WTC11 (cell line): ENCODE data around the gene NCBP3. TPM values are rescaled to one million over a fixed set of nuclear protein-coding genes. Genes with fewer than 3 reads are reported as not detected.

Source experiments
- ATAC-seq: fragments of 200-7000 bp; cut with Tn5 transposase; 2 replicates; pipeline ENCODE4 v1.10.0; 2021; ENCODE audit warnings: mild to moderate bottlenecking, moderate library complexity
- CTCF ChIA-PET: fragments of 300-600 bp; sonication (Branson Sonifier 250); formaldehyde crosslinking; loops from one replicate; lab custom pipeline; 2021; ENCODE audit warnings: antibody characterized with exemption; lab: Charles Lee
- POLR2A ChIA-PET: fragments of 350-600 bp; sonication (Branson Sonifier 250); formaldehyde crosslinking; loops from one replicate; lab custom pipeline; 2021; ENCODE audit warnings: antibody characterized with exemption; lab: Charles Lee
- DNase-seq: peaks from one replicate; pipeline ENCODE4 v3.0.0; 2021; ENCODE audit warnings: low spot score
- H3K27ac Mint-ChIP-seq: 2 replicates; pipeline ENCODE4 v1.8.0; 2021; ENCODE audit warnings: mixed read lengths
- H3K27me3 Mint-ChIP-seq: 2 replicates; pipeline ENCODE4 v1.8.0; 2021; ENCODE audit warnings: low read depth, mild to moderate bottlenecking, moderate library complexity, mixed read lengths
- H3K36me3 Mint-ChIP-seq: 2 replicates; pipeline ENCODE4 v1.8.0; 2021; ENCODE audit warnings: mixed read lengths
- H3K4me1 Mint-ChIP-seq: 2 replicates; pipeline ENCODE4 v1.8.0; 2022; ENCODE audit warnings: mixed read lengths
- H3K4me3 Mint-ChIP-seq: 2 replicates; pipeline ENCODE4 v1.8.0; 2021; ENCODE audit warnings: mild to moderate bottlenecking, moderate library complexity, mixed read lengths
- H3K9me3 Mint-ChIP-seq: 2 replicates; pipeline ENCODE4 v1.8.0; 2021; ENCODE audit warnings: mixed read lengths
- ATF1 ChIP-seq: sonication (generic); formaldehyde crosslinking; IDR thresholded peaks from 2 replicates; pipeline ENCODE4 v1.8.1; 2023; ENCODE audit warnings: mild to moderate bottlenecking, moderate library complexity, missing genetic modification reagents
- CREM ChIP-seq: sonication (generic); formaldehyde crosslinking; IDR thresholded peaks from 2 replicates; pipeline ENCODE4 v1.8.1; 2022; ENCODE audit warnings: mild to moderate bottlenecking, missing genetic modification reagents, moderate library complexity
- FOXP1 ChIP-seq: sonication (generic); formaldehyde crosslinking; IDR thresholded peaks from 2 replicates; pipeline ENCODE4 v1.8.0; 2022; ENCODE audit warnings: missing genetic modification reagents, mild to moderate bottlenecking, moderate library complexity, borderline replicate concordance
- GTF2I ChIP-seq: fragments of 250-450 bp; sonication (Bioruptor Pico); conservative IDR thresholded peaks from 2 replicates; pipeline ENCODE4 v1.4.0; 2021; ENCODE audit warnings: mild to moderate bottlenecking
- KAT7 ChIP-seq: sonication (generic); formaldehyde crosslinking; IDR thresholded peaks from 2 replicates; pipeline ENCODE4 v1.8.1; 2023; ENCODE audit warnings: missing genetic modification reagents, mild to moderate bottlenecking, borderline replicate concordance
- MXD4 ChIP-seq: fragments of 250-450 bp; sonication (Bioruptor Pico); IDR thresholded peaks from 2 replicates; pipeline ENCODE4 v1.8.0; 2021; ENCODE audit warnings: mild to moderate bottlenecking, moderate library complexity, borderline replicate concordance
- NFATC4 ChIP-seq: fragments of 250-450 bp; sonication (Bioruptor Pico); IDR thresholded peaks from 2 replicates; pipeline ENCODE4 v1.9.0; 2021; ENCODE audit warnings: mild to moderate bottlenecking
- NFE2L1 ChIP-seq: sonication (generic); formaldehyde crosslinking; IDR thresholded peaks from 2 replicates; pipeline ENCODE4 v1.8.1; 2023; ENCODE audit warnings: missing genetic modification reagents
- NFYB ChIP-seq: sonication (generic); formaldehyde crosslinking; conservative IDR thresholded peaks from 2 replicates; pipeline ENCODE4 v1.8.0; 2022; ENCODE audit warnings: low read depth, missing genetic modification reagents
- NR3C1 ChIP-seq: sonication (generic); formaldehyde crosslinking; conservative IDR thresholded peaks from 2 replicates; pipeline ENCODE4 v1.8.1; 2023; ENCODE audit warnings: low read depth, mild to moderate bottlenecking, missing genetic modification reagents
- OVOL2 ChIP-seq: fragments of 250-450 bp; sonication (Bioruptor Pico); IDR thresholded peaks from 2 replicates; pipeline ENCODE4 v1.9.0; 2021; ENCODE audit warnings: mild to moderate bottlenecking, borderline replicate concordance
- RELA ChIP-seq: sonication (generic); formaldehyde crosslinking; IDR thresholded peaks from 2 replicates; pipeline ENCODE4 v1.8.1; 2022; ENCODE audit warnings: missing genetic modification reagents, mild to moderate bottlenecking, borderline replicate concordance
- SMAD3 ChIP-seq: sonication (generic); formaldehyde crosslinking; IDR thresholded peaks from 2 replicates; pipeline ENCODE4 v1.8.0; 2022; ENCODE audit warnings: missing genetic modification reagents, mild to moderate bottlenecking, borderline replicate concordance
- SMAD4 ChIP-seq: sonication (generic); formaldehyde crosslinking; IDR thresholded peaks from 2 replicates; pipeline ENCODE4 v1.8.0; 2022; ENCODE audit warnings: mild to moderate bottlenecking, missing genetic modification reagents
- TP53 ChIP-seq: sonication (generic); formaldehyde crosslinking; IDR thresholded peaks from 2 replicates; pipeline ENCODE4 v1.8.1; 2023; ENCODE audit warnings: mild to moderate bottlenecking, missing genetic modification reagents
- ZBTB21 ChIP-seq: sonication (generic); formaldehyde crosslinking; IDR thresholded peaks from 2 replicates; pipeline ENCODE4 v1.8.1; 2023; ENCODE audit warnings: mild to moderate bottlenecking, missing genetic modification reagents, borderline replicate concordance
- ZMAT4 ChIP-seq: fragments of 250-450 bp; sonication (Bioruptor Pico); IDR thresholded peaks from 2 replicates; pipeline ENCODE4 v1.9.0; 2021; ENCODE audit warnings: mild to moderate bottlenecking
- ZNF138 ChIP-seq: sonication (generic); formaldehyde crosslinking; conservative IDR thresholded peaks from 2 replicates; pipeline ENCODE4 v1.8.1; 2022; ENCODE audit warnings: mild to moderate bottlenecking, moderate library complexity, missing genetic modification reagents
- ZNF396 ChIP-seq: fragments of 250-450 bp; sonication (Bioruptor Pico); IDR thresholded peaks from 2 replicates; pipeline ENCODE4 v1.8.0; 2021; ENCODE audit warnings: mild to moderate bottlenecking, moderate library complexity, borderline replicate concordance
- ZNF416 ChIP-seq: fragments of 250-450 bp; sonication (Bioruptor Pico); IDR thresholded peaks from 2 replicates; pipeline ENCODE4 v1.9.0; 2021; ENCODE audit warnings: mild to moderate bottlenecking, inconsistent platforms
- ZNF512 ChIP-seq: sonication (generic); formaldehyde crosslinking; IDR thresholded peaks from 2 replicates; pipeline ENCODE4 v1.8.1; 2022; ENCODE audit warnings: missing genetic modification reagents, borderline replicate concordance
- ZSCAN18 ChIP-seq: fragments of 250-450 bp; sonication (Bioruptor Pico); IDR thresholded peaks from 2 replicates; pipeline ENCODE4 v2.1.2; 2022; ENCODE audit warnings: mild to moderate bottlenecking, moderate library complexity
- total RNA-seq: library from RNA; stranded (reverse); gene quantifications from 3 replicates; pipeline ENCODE4 v1.2.3, GENCODE V29; 2021
- TF ChIP-seq, protein P1 (sequence below): sonication (generic); formaldehyde crosslinking; IDR thresholded peaks from 2 replicates; pipeline ENCODE4 v1.8.1; 2022; ENCODE audit warnings: low read depth, missing genetic modification reagents, borderline replicate concordance
- TF ChIP-seq, protein P2 (sequence below): sonication (generic); formaldehyde crosslinking; IDR thresholded peaks from 2 replicates; pipeline ENCODE4 v1.8.1; 2022; ENCODE audit warnings: low read depth, mild to moderate bottlenecking, moderate library complexity, missing genetic modification reagents, borderline replicate concordance

The NCBP3 gene
- total RNA-seq, 1 experiment from 2014 or later: 48.7 TPM

DNA sequence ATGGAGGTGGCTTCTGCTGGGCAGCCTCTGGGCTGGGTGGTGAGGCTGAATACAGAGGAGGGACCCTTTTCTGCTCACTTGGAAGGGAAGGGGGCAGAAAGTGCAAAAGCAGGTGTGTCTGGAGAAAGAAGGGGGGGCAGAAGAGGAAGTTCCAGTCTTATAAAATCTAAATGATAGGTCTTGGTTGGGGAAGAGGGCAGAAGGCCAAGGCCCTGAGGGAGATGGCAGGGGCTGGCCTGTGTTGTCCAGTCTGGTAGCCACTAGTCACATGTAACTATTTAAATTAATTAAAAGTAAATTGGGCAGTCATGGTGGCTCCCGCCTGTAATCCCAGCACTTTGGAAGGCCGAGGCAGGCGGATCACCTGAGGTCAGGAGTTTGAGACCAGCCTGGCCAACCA, 49.3 kb upstream of the NCBP3 start:
- CTCF ChIA-PET: interaction anchor here (0.7 to 1.1 kb wide), 2 partner anchors 19 to 158 kb away, joined by 3 read pairs; no protein-coding TSS in a partner anchor
- Mint-ChIP-seq H3K4me3 (no peak overlapping the region), H3K27ac (no peak overlapping the region)

DNA sequence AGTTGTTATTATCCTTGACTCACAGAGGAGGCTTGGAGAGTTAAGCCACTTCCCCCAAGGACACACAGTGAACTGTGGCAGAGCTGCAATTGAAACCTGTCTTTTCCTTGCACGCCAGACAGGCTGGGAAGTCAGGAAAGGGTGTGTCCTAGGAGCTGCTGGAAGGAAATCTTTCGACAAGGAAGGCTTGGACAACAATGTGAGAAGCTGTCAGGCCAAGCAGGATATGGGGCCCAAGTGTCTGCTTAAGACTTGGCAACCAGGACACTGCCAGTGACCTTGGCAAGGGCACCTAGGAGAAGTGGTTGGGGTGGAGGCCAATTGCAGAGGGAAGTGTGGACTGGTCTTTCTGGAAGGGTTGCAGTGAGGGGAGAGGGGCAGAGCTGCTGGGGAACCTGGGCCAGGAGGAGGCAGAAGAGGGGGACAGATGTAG, 48.9 kb upstream of the NCBP3 start:
- DNase-seq (no peak), ATAC-seq (no peak)
- Mint-ChIP-seq H3K27ac (no peak overlapping the region), H3K36me3 (no peaks in the 10 kb centered on the region), H3K4me1 (peaks cover 26% of the 10 kb centered on the region), H3K4me3 (no peak overlapping the region), H3K27me3 (peaks cover 7% of the 10 kb centered on the region; the same call in 1 of the 2 replicates), H3K9me3 (no peaks in the 10 kb centered on the region)
- CTCF ChIA-PET: interaction anchor here (0.5 to 2.9 kb wide), 5 partner anchors 19 to 737 kb away, joined by 3 to 22 read pairs (median 4); partner anchors contain the start of gene NCBP3
- TF ChIP-seq, protein P1, sequence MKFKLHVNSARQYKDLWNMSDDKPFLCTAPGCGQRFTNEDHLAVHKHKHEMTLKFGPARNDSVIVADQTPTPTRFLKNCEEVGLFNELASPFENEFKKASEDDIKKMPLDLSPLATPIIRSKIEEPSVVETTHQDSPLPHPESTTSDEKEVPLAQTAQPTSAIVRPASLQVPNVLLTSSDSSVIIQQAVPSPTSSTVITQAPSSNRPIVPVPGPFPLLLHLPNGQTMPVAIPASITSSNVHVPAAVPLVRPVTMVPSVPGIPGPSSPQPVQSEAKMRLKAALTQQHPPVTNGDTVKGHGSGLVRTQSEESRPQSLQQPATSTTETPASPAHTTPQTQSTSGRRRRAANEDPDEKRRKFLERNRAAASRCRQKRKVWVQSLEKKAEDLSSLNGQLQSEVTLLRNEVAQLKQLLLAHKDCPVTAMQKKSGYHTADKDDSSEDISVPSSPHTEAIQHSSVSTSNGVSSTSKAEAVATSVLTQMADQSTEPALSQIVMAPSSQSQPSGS: no peak
- no peak for TF ChIP-seq NFATC4 (CRISPR knock-in tag)
- POLR2A ChIA-PET: no interaction called here

More for the DNA sequence above, 49.3 kb upstream of the NCBP3 start:
- Mint-ChIP-seq H3K9me3 (no peaks in the 10 kb centered on the region), H3K36me3 (no peaks in the 10 kb centered on the region), H3K27me3 (peaks cover 7% of the 10 kb centered on the region; the same call in 1 of the 2 replicates), H3K4me1 (peaks cover 23% of the 10 kb centered on the region)
- no peak for TF ChIP-seq NR3C1 (CRISPR knock-in tag)
- TF ChIP-seq OVOL2 (CRISPR knock-in tag): no peak
- no peak for TF ChIP-seq ATF1
- TF ChIP-seq KAT7 (CRISPR knock-in tag): no peak
- no peak for TF ChIP-seq ZSCAN18
- TF ChIP-seq, protein P2, sequence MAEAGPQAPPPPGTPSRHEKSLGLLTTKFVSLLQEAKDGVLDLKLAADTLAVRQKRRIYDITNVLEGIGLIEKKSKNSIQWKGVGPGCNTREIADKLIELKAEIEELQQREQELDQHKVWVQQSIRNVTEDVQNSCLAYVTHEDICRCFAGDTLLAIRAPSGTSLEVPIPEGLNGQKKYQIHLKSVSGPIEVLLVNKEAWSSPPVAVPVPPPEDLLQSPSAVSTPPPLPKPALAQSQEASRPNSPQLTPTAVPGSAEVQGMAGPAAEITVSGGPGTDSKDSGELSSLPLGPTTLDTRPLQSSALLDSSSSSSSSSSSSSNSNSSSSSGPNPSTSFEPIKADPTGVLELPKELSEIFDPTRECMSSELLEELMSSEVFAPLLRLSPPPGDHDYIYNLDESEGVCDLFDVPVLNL (CRISPR knock-in tag): no peak
- no peak for TF ChIP-seq ZBTB21 (CRISPR knock-in tag)
- no peak for TF ChIP-seq GTF2I (CRISPR knock-in tag)
- no peak for TF ChIP-seq CREM
- no peak for TF ChIP-seq ZNF396 (CRISPR knock-in tag)
- POLR2A ChIA-PET: no interaction called here
- ATAC-seq: no peak
- no peak for DNase-seq

DNA sequence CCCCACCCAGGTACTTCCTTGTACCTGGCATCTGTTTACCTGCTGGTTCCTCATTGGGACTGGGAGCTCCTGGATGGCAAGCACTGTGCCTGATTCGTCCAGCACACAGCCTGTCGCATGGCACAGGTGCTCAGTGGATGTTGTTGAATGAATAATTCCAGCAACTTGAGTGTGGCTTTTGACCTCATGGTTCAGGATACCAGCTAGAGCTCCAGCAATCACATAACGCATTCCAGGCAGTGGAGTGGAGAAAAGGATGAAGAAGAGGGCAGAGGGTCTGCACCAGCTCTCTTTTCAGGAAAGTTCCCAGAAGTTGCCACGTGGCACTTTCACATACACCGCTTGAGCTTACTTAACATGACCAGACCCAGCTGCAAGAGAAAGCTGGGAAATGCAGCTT, 48.1 kb upstream of the NCBP3 start:
- CTCF ChIA-PET: interaction anchor here (1.6 to 2.9 kb wide), 5 partner anchors 13 to 212 kb away, joined by 4 to 22 read pairs (median 11); partner anchors contain the start of gene NCBP3
- Mint-ChIP-seq H3K4me1 (peaks cover 26% of the 10 kb centered on the region), H3K27ac (peak overlapping the region; percentile 90; the same call in 1 of the 2 replicates), H3K9me3 (no peaks in the 10 kb centered on the region), H3K4me3 (peak overlapping the region; percentile 68), H3K36me3 (no peaks in the 10 kb centered on the region), H3K27me3 (peaks cover 7% of the 10 kb centered on the region; the same call in 1 of the 2 replicates)
- POLR2A ChIA-PET: no interaction called here
- ATAC-seq (no peak), DNase-seq (no peak)
- no peak for TF ChIP-seq ZBTB21 (CRISPR knock-in tag)
- no peak for TF ChIP-seq MXD4 (CRISPR knock-in tag)
- TF ChIP-seq TP53 (CRISPR knock-in tag): no peak
- TF ChIP-seq RELA (CRISPR knock-in tag): no peak
- TF ChIP-seq SMAD3: no peak
- TF ChIP-seq NFE2L1: no peak
- no peak for TF ChIP-seq SMAD4 (CRISPR knock-in tag)
- no peak for TF ChIP-seq NFYB (CRISPR knock-in tag)
- TF ChIP-seq NFATC4 (CRISPR knock-in tag): no peak
- no peak for TF ChIP-seq GTF2I (CRISPR knock-in tag)
- TF ChIP-seq ZNF138 (CRISPR knock-in tag): no peak
- TF ChIP-seq ZMAT4: no peak
- TF ChIP-seq ZNF416: no peak
- no peak for TF ChIP-seq CREM
- TF ChIP-seq ZNF512: no peak
- no peak for TF ChIP-seq FOXP1 (CRISPR knock-in tag)
